Liver (tissue), 9 donors: ENCODE results near the gene STK4. TPM values are rescaled to one million over a fixed set of nuclear protein-coding genes. Genes with fewer than 3 reads are reported as not detected.

Experiments
- DNase-seq: peaks from one replicate; pipeline ENCODE4 v3.0.0-alpha.2; 2017; ENCODE audit warnings: low spot score
- H3K27ac ChIP-seq, 2 donors: one replicate each; pipeline ENCODE4 v1.7.0; 2013; ENCODE audit warnings: inconsistent platforms in 2 of 2, low read length in 2 of 2, control low read depth in 1 of 2, low read depth in 1 of 2, mild to moderate bottlenecking in 1 of 2
- H3K27me3 ChIP-seq, 4 donors: one replicate each; pipeline versions ENCODE4 v1.6.1 to v1.7.0; 2013; ENCODE audit warnings: low read length in 3 of 4, inconsistent platforms in 1 of 4, mild to moderate bottlenecking in 1 of 4, moderate library complexity in 1 of 4; ENCODE audit not compliant: control insufficient read depth in 4 of 4, insufficient read depth in 4 of 4
- H3K36me3 ChIP-seq, 4 donors: one replicate each; pipeline versions ENCODE4 v1.6.1 to v1.7.0; 2013; ENCODE audit warnings: low read length in 3 of 4, mild to moderate bottlenecking in 3 of 4, low read depth in 1 of 4, moderate library complexity in 1 of 4; ENCODE audit not compliant: control insufficient read depth in 4 of 4, insufficient read depth in 3 of 4
- H3K4me1 ChIP-seq, 4 donors: one replicate each; pipeline versions ENCODE4 v1.6.1 to v1.7.0; 2013; ENCODE audit warnings: low read length in 3 of 4, mild to moderate bottlenecking in 3 of 4, moderate library complexity in 1 of 4; ENCODE audit not compliant: control insufficient read depth in 4 of 4, insufficient read depth in 4 of 4
- H3K4me3 ChIP-seq, 3 donors: one replicate each; pipeline versions ENCODE4 v1.6.1 to v1.7.0; 2013; ENCODE audit warnings: low read length in 3 of 3, control low read depth in 1 of 3, low read depth in 1 of 3, mild to moderate bottlenecking in 1 of 3
- H3K9ac ChIP-seq, 2 donors: one replicate each; pipeline ENCODE4 v1.7.0; 2013; ENCODE audit warnings: low read length in 2 of 2, mild to moderate bottlenecking in 2 of 2, moderate library complexity in 2 of 2, control low read depth in 1 of 2, low read depth in 1 of 2
- H3K9me3 ChIP-seq, 4 donors: one replicate each; pipeline versions ENCODE4 v1.6.1 to v1.7.0; 2013; ENCODE audit warnings: low read length in 3 of 4; ENCODE audit not compliant: control insufficient read depth in 4 of 4
- ATF3 ChIP-seq: IDR thresholded peaks from 2 replicates; pipeline ENCODE4 v1.6.1; 2016; ENCODE audit warnings: antibody characterized with exemption
- CTCF ChIP-seq: fragments of 150-350 bp; IDR thresholded peaks from 2 replicates; pipeline ENCODE4 v1.5.1; 2017; ENCODE audit warnings: improper control_type of control experiment, low read depth, low read length; ENCODE audit not compliant: missing input control
- EGR1 ChIP-seq, 2 donors: IDR thresholded peaks; 2 replicates each; pipeline ENCODE4 v1.6.1; 2016 to 2018; ENCODE audit warnings: antibody characterized with exemption in 2 of 2, low read depth in 2 of 2
- FOXA1 ChIP-seq: IDR thresholded peaks from 2 replicates; pipeline ENCODE4 v1.6.1; 2016; ENCODE audit warnings: antibody characterized with exemption
- FOXA2 ChIP-seq: IDR thresholded peaks from 2 replicates; pipeline ENCODE4 v1.6.1; 2016; ENCODE audit warnings: antibody characterized with exemption
- GABPA ChIP-seq, 2 donors: IDR thresholded peaks in 1 of 2; conservative IDR thresholded peaks in 1 of 2; 2 replicates each; pipeline ENCODE4 v1.6.1; 2016; ENCODE audit warnings: antibody characterized with exemption in 2 of 2, mild to moderate bottlenecking in 1 of 2, moderate library complexity in 1 of 2
- HNF4A ChIP-seq, 2 donors: conservative IDR thresholded peaks; 2 replicates each; pipeline ENCODE4 v1.6.1; 2016; ENCODE audit warnings: antibody characterized with exemption in 2 of 2, mild to moderate bottlenecking in 2 of 2
- HNF4G ChIP-seq: IDR thresholded peaks from 2 replicates; pipeline ENCODE4 v1.6.1; 2016; ENCODE audit warnings: antibody characterized with exemption
- MAX ChIP-seq: IDR thresholded peaks from 2 replicates; pipeline ENCODE4 v1.6.1; 2016; ENCODE audit warnings: antibody characterized with exemption
- NR2F2 ChIP-seq: IDR thresholded peaks from 2 replicates; pipeline ENCODE4 v1.6.1; 2016; ENCODE audit warnings: antibody characterized with exemption
- RAD21 ChIP-seq, 2 donors: IDR thresholded peaks; 2 replicates each; pipeline ENCODE4 v1.6.1; 2016; ENCODE audit warnings: antibody characterized with exemption in 2 of 2, mild to moderate bottlenecking in 2 of 2
- REST ChIP-seq: IDR thresholded peaks from 2 replicates; pipeline ENCODE4 v1.6.1; 2016; ENCODE audit warnings: antibody characterized with exemption, mild to moderate bottlenecking
- RXRA ChIP-seq, 2 donors: IDR thresholded peaks; 2 replicates each; pipeline ENCODE4 v1.6.1; 2017 to 2018; ENCODE audit warnings: antibody characterized with exemption in 2 of 2, mild to moderate bottlenecking in 1 of 2
- SP1 ChIP-seq: IDR thresholded peaks from 2 replicates; pipeline ENCODE4 v1.6.1; 2018; ENCODE audit warnings: antibody characterized with exemption, mild to moderate bottlenecking
- TAF1 ChIP-seq: conservative IDR thresholded peaks from 2 replicates; pipeline ENCODE4 v1.6.1; 2016; ENCODE audit warnings: antibody characterized with exemption, mild to moderate bottlenecking
- YY1 ChIP-seq: IDR thresholded peaks from 2 replicates; pipeline ENCODE4 v1.6.1; 2016; ENCODE audit warnings: antibody characterized with exemption, mild to moderate bottlenecking
- ZBTB33 ChIP-seq: IDR thresholded peaks from 2 replicates; pipeline ENCODE4 v1.6.1; 2016; ENCODE audit warnings: antibody characterized with exemption
- WGBS: extraction: QIAGEN DNeasy Blood & Tissue Kit; methylation state at CpG from one replicate; pipeline ENCODE4 v1.1.7; 2013; 5-methylcytosine and 5-hydroxymethylcytosine counted together
- polyA plus RNA-seq, 2 donors: library from polyadenylated mRNA; stranded (reverse) in 1 of 2; unstranded in 1 of 2; fragments of 200-250 nt in 1 of 2; fragments of >200 nt in 1 of 2; fragmentation: Nextera tagmentation in 1 of 2; extraction: Ambion mirVana in 1 of 2; gene quantifications; one replicate each; pipeline versions ENCODE4 v1.2.1 to v1.2.3, GENCODE V29; 2013 to 2015
- total RNA-seq, 2 donors: library from RNA; depleted of rRNA; stranded (reverse); fragments of >200 nt; gene quantifications; one replicate each; pipeline ENCODE4 v1.2.3, GENCODE V29; 2014
- donor health status: healthy.
- donor health status: healthy.
- donor health status: healthy.
- donor health status: healthy.
- donor health status: healthy.

STK4 gene
- total and polyA plus RNA-seq, 4 donors, result 3.7 to 20.8 (median 13.9) TPM

GRCh38 chr20:45110301-45110700, 144.0 kb downstream of the STK4 start:
- H3K27me3 ChIP-seq, result peaks cover 0 to 3% (median 0%) of the 10 kb centered on the region in 4 donors
- no peak for DNase-seq
- no peak overlapping the region for H3K27ac ChIP-seq
- no peaks in the 10 kb centered on the region for H3K9me3 ChIP-seq
- no peak overlapping the region for H3K4me3 ChIP-seq
- no peak for TF ChIP-seq REST
- TF ChIP-seq SP1, result no peak
- no peak for TF ChIP-seq FOXA1
- TF ChIP-seq RAD21 (IDR thresholded peaks at IDR 0.05), result no peak
- no peak for TF ChIP-seq ZBTB33
- no peak for TF ChIP-seq GABPA (IDR thresholded peaks at IDR 0.05 in 1 of 2, conservative IDR thresholded peaks at IDR 0.05 in 1 of 2)
- no peak for TF ChIP-seq CTCF
- TF ChIP-seq TAF1, result no peak
- no peak for TF ChIP-seq HNF4A (conservative IDR thresholded peaks at IDR 0.05)
- no peak for TF ChIP-seq NR2F2
- no peak for TF ChIP-seq ATF3
- no peak for TF ChIP-seq HNF4G
- TF ChIP-seq RXRA (IDR thresholded peaks at IDR 0.05), result no peak
- no peak for TF ChIP-seq FOXA2
- TF ChIP-seq EGR1 (IDR thresholded peaks at IDR 0.05; ENCODE audit: low read depth in 2 of 2), result no peak
- TF ChIP-seq YY1, result no peak
- no peak for TF ChIP-seq MAX
- H3K4me1 ChIP-seq, result no peaks in the 10 kb centered on the region
- H3K9ac ChIP-seq, result no peak overlapping the region
- no peaks in the 10 kb centered on the region for H3K36me3 ChIP-seq
- 92% methylated on average over 11 of the region's 11 CpGs for WGBS

GRCh38 chr20:45111285-45111684, 145.0 kb downstream of the STK4 start:
- DNase-seq, result no peak
- WGBS, result 78% methylated on average over 11 of the region's 11 CpGs
- H3K4me1 ChIP-seq, result no peaks in the 10 kb centered on the region
- TF ChIP-seq CTCF, result no peak
- no peak for TF ChIP-seq GABPA (IDR thresholded peaks at IDR 0.05 in 1 of 2, conservative IDR thresholded peaks at IDR 0.05 in 1 of 2)
- TF ChIP-seq HNF4G, result no peak
- no peaks in the 10 kb centered on the region for H3K9me3 ChIP-seq
- H3K36me3 ChIP-seq, result no peaks in the 10 kb centered on the region
- no peak overlapping the region for H3K27ac ChIP-seq
- H3K27me3 ChIP-seq, result peaks cover 0 to 3% (median 0%) of the 10 kb centered on the region in 4 donors
- H3K4me3 ChIP-seq, result no peak overlapping the region
- H3K9ac ChIP-seq, result no peak overlapping the region
